22Rv1 (cell line): ENCODE data around the gene PLD1.

Experiments used
- ZFX ChIP-seq: fragments of 450-650 bp; IDR thresholded peaks from 2 replicates; pipeline ENCODE4 v1.6.1; 2017; ENCODE audit warnings: antibody characterized with exemption, borderline replicate concordance
- TF ChIP-seq, protein P1 (sequence below): fragments of 450-650 bp; IDR thresholded peaks from 2 replicates; pipeline ENCODE4 v1.5.1; 2017; ENCODE audit warnings: mild to moderate bottlenecking

DNA sequence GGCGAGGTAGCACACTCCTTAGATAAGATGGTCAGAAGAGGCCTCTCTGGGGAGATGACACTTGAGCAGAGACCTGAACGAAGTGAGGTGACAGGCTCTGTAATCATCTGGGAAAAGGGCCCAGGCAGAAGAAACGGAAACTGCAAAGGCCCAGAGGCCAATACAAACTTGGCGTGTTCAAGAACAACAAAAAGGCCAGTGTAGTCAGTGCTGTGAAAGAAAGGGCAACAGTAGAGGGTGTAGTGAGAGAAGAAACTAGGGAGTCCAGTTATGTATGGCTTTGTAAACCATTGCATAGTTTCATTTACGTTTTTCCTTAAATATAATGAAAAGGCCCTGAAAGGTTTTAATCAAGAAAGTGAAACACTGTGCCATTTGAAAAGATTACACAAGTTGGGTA, 31.8 kb downstream of the PLD1 start:
- TF ChIP-seq, protein P1, sequence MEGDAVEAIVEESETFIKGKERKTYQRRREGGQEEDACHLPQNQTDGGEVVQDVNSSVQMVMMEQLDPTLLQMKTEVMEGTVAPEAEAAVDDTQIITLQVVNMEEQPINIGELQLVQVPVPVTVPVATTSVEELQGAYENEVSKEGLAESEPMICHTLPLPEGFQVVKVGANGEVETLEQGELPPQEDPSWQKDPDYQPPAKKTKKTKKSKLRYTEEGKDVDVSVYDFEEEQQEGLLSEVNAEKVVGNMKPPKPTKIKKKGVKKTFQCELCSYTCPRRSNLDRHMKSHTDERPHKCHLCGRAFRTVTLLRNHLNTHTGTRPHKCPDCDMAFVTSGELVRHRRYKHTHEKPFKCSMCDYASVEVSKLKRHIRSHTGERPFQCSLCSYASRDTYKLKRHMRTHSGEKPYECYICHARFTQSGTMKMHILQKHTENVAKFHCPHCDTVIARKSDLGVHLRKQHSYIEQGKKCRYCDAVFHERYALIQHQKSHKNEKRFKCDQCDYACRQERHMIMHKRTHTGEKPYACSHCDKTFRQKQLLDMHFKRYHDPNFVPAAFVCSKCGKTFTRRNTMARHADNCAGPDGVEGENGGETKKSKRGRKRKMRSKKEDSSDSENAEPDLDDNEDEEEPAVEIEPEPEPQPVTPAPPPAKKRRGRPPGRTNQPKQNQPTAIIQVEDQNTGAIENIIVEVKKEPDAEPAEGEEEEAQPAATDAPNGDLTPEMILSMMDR: no peak
- no peak for TF ChIP-seq ZFX
